Measurements from ENCODE around the gene VKORC1L1.
A peak's percentile ranks its signal among the peaks of the same experiment; 100 is the strongest.

Gene VKORC1L1

GRCh38 chr7:65974191-65974801 lies 101.4 kb downstream of the VKORC1L1 start:
- Histone ChIP-seq H3K9me3 (ENCODE audit: control insufficient read depth, low read length) (no peaks in the 10 kb centered on the region), H3K27ac (ENCODE audit: insufficient read depth, low read length, poor library complexity, severe bottlenecking) (no peak overlapping the region), H3K36me3 (ENCODE audit: control insufficient read depth, insufficient read depth, low read length) (peaks cover 58% of the 10 kb centered on the region), H3K27me3 (replicated peaks; ENCODE audit: control insufficient read depth, insufficient read depth, low read length, poor library complexity, severe bottlenecking) (no peaks in the 10 kb centered on the region), H3K4me1 (ENCODE audit: control insufficient read depth, insufficient read depth, low read length, poor library complexity, severe bottlenecking) (no peaks in the 10 kb centered on the region), H3K4me3 (ENCODE audit: insufficient read depth, low read depth, low read length, poor library complexity, severe bottlenecking) (no peak overlapping the region)
- DNase-seq = no peak

GRCh38 chr7:65974876-65975275 lies 102.0 kb downstream of the VKORC1L1 start:
- Histone ChIP-seq H3K27me3 (replicated peaks; ENCODE audit: control insufficient read depth, insufficient read depth, low read length, poor library complexity, severe bottlenecking) (no peaks in the 10 kb centered on the region), H3K36me3 (ENCODE audit: control insufficient read depth, insufficient read depth, low read length) (peaks cover 59% of the 10 kb centered on the region), H3K27ac (ENCODE audit: insufficient read depth, low read length, poor library complexity, severe bottlenecking) (no peak overlapping the region), H3K4me3 (ENCODE audit: insufficient read depth, low read depth, low read length, poor library complexity, severe bottlenecking) (no peak overlapping the region), H3K9me3 (ENCODE audit: control insufficient read depth, low read length) (no peaks in the 10 kb centered on the region), H3K4me1 (ENCODE audit: control insufficient read depth, insufficient read depth, low read length, poor library complexity, severe bottlenecking) (no peaks in the 10 kb centered on the region)
- no peak for DNase-seq

- H3K4me3 ChIP-seq (ENCODE audit: insufficient read depth, low read depth, low read length, poor library complexity, severe bottlenecking) = no peak overlapping the region
- H3K4me1 ChIP-seq (ENCODE audit: control insufficient read depth, insufficient read depth, low read length, poor library complexity, severe bottlenecking) = peaks cover 9% of the 10 kb centered on the region
- no peaks in the 10 kb centered on the region for H3K27me3 ChIP-seq (replicated peaks; ENCODE audit: control insufficient read depth, insufficient read depth, low read length, poor library complexity, severe bottlenecking)
- DNase-seq = no peak
- no peak overlapping the region for H3K27ac ChIP-seq (ENCODE audit: insufficient read depth, low read length, poor library complexity, severe bottlenecking)
- no peaks in the 10 kb centered on the region for H3K9me3 ChIP-seq (ENCODE audit: control insufficient read depth, low read length)
- peaks cover 52% of the 10 kb centered on the region for H3K36me3 ChIP-seq (ENCODE audit: control insufficient read depth, insufficient read depth, low read length)
Observed at GRCh38 chr7:65975814-65976445, 103.1 kb downstream of the VKORC1L1 start.

- Histone ChIP-seq H3K4me3 (ENCODE audit: insufficient read depth, low read depth, low read length, poor library complexity, severe bottlenecking) (no peak overlapping the region), H3K27me3 (replicated peaks; ENCODE audit: control insufficient read depth, insufficient read depth, low read length, poor library complexity, severe bottlenecking) (no peaks in the 10 kb centered on the region), H3K36me3 (ENCODE audit: control insufficient read depth, insufficient read depth, low read length) (peaks cover 45% of the 10 kb centered on the region), H3K27ac (ENCODE audit: insufficient read depth, low read length, poor library complexity, severe bottlenecking) (no peak overlapping the region), H3K4me1 (ENCODE audit: control insufficient read depth, insufficient read depth, low read length, poor library complexity, severe bottlenecking) (peaks cover 15% of the 10 kb centered on the region), H3K9me3 (ENCODE audit: control insufficient read depth, low read length) (no peaks in the 10 kb centered on the region)
- DNase-seq = no peak
Observed at GRCh38 chr7:65976659-65977196, 103.9 kb downstream of the VKORC1L1 start.

GRCh38 chr7:65978891-65979582 lies 106.2 kb downstream of the VKORC1L1 start:
- H3K9me3 ChIP-seq (ENCODE audit: control insufficient read depth, low read length) = no peaks in the 10 kb centered on the region
- H3K4me3 ChIP-seq (ENCODE audit: insufficient read depth, low read depth, low read length, poor library complexity, severe bottlenecking) = no peak overlapping the region
- H3K27me3 ChIP-seq (replicated peaks; ENCODE audit: control insufficient read depth, insufficient read depth, low read length, poor library complexity, severe bottlenecking) = no peaks in the 10 kb centered on the region
- peaks cover 20% of the 10 kb centered on the region for H3K4me1 ChIP-seq (ENCODE audit: control insufficient read depth, insufficient read depth, low read length, poor library complexity, severe bottlenecking)
- H3K36me3 ChIP-seq (ENCODE audit: control insufficient read depth, insufficient read depth, low read length) = peaks cover 25% of the 10 kb centered on the region
- DNase-seq = no peak
- no peak overlapping the region for H3K27ac ChIP-seq (ENCODE audit: insufficient read depth, low read length, poor library complexity, severe bottlenecking)

GRCh38 chr7:65979583-65980477 lies 107.0 kb downstream of the VKORC1L1 start:
- Histone ChIP-seq H3K4me3 (ENCODE audit: insufficient read depth, low read depth, low read length, poor library complexity, severe bottlenecking) (no peak overlapping the region), H3K4me1 (ENCODE audit: control insufficient read depth, insufficient read depth, low read length, poor library complexity, severe bottlenecking) (peaks cover 20% of the 10 kb centered on the region), H3K27ac (ENCODE audit: insufficient read depth, low read length, poor library complexity, severe bottlenecking) (no peak overlapping the region), H3K27me3 (replicated peaks; ENCODE audit: control insufficient read depth, insufficient read depth, low read length, poor library complexity, severe bottlenecking) (no peaks in the 10 kb centered on the region), H3K9me3 (ENCODE audit: control insufficient read depth, low read length) (no peaks in the 10 kb centered on the region), H3K36me3 (ENCODE audit: control insufficient read depth, insufficient read depth, low read length) (peaks cover 17% of the 10 kb centered on the region)
- DNase-seq = no peak

GRCh38 chr7:65980478-65981250 lies 107.8 kb downstream of the VKORC1L1 start:
- Histone ChIP-seq H3K36me3 (ENCODE audit: control insufficient read depth, insufficient read depth, low read length) (peaks cover 15% of the 10 kb centered on the region), H3K27me3 (replicated peaks; ENCODE audit: control insufficient read depth, insufficient read depth, low read length, poor library complexity, severe bottlenecking) (no peaks in the 10 kb centered on the region), H3K4me3 (ENCODE audit: insufficient read depth, low read depth, low read length, poor library complexity, severe bottlenecking) (peak overlapping the region; percentile 94), H3K27ac (ENCODE audit: insufficient read depth, low read length, poor library complexity, severe bottlenecking) (no peak overlapping the region), H3K9me3 (ENCODE audit: control insufficient read depth, low read length) (no peaks in the 10 kb centered on the region), H3K4me1 (ENCODE audit: control insufficient read depth, insufficient read depth, low read length, poor library complexity, severe bottlenecking) (peaks cover 20% of the 10 kb centered on the region)
- DNase-seq = peak; percentile 36 to 54 (median 39)

- Histone ChIP-seq H3K9me3 (ENCODE audit: control insufficient read depth, low read length) (no peaks in the 10 kb centered on the region), H3K27ac (ENCODE audit: insufficient read depth, low read length, poor library complexity, severe bottlenecking) (peak within 1 kb of the TSS; percentile 67), H3K36me3 (ENCODE audit: control insufficient read depth, insufficient read depth, low read length) (peaks cover 11% of the 10 kb centered on the region), H3K27me3 (replicated peaks; ENCODE audit: control insufficient read depth, insufficient read depth, low read length, poor library complexity, severe bottlenecking) (no peaks in the 10 kb centered on the region), H3K4me3 (ENCODE audit: insufficient read depth, low read depth, low read length, poor library complexity, severe bottlenecking) (peak within 1 kb of the TSS; percentile 94), H3K4me1 (ENCODE audit: control insufficient read depth, insufficient read depth, low read length, poor library complexity, severe bottlenecking) (peaks cover 20% of the 10 kb centered on the region)
- DNase-seq = peak; percentile 72 to 81 (median 76)
Observed at GRCh38 chr7:65981965-65982792, 109.3 kb downstream of the VKORC1L1 start, which contains the start of gene GUSB. GUSB (minus strand) TSS chr7:65982213; CDS start chr7:65982183, 30 bp downstream.

Measured in effector memory CD4-positive, alpha-beta T cell (primary cell).